HEK293 (cell line): ENCODE measurements around the gene TIPRL.

Experiments
- CTCF ChIA-PET: fragments of 350-600 bp; formaldehyde crosslinking; extraction: SDS; loops from one replicate; lab custom pipeline; 2021; ENCODE audit warnings: antibody characterized with exemption; lab: Yijun Ruan, JAX
- POLR2A ChIA-PET: fragments of 300-600 bp; formaldehyde crosslinking; extraction: SDS; loops from one replicate; lab custom pipeline; 2020; ENCODE audit warnings: antibody characterized with exemption, inconsistent platforms; lab: Yijun Ruan, JAX
- H3K27ac ChIP-seq: fragments of 200-500 bp; sonication (Bioruptor generic); 2 replicates; pipeline ENCODE4 v1.5.1; 2014; ENCODE audit warnings: low read depth, low read length, control low read depth, inconsistent platforms; ENCODE audit errors: extremely low read depth
- H3K36me3 ChIP-seq, 2 experiments: fragments of 200-500 bp in 1 of 2; sonication (Bioruptor generic) in 1 of 2; 1 replicate in 1 of 2; 2 replicates in 1 of 2; pipeline ENCODE4 v1.5.1; 2014 to 2017; ENCODE audit warnings: inconsistent platforms in 2 of 2, low read length in 2 of 2; ENCODE audit not compliant: control insufficient read depth in 2 of 2, insufficient read depth in 1 of 2
- H3K4me1 ChIP-seq: fragments of 200-500 bp; sonication (Bioruptor generic); 2 replicates; pipeline ENCODE4 v1.5.1; 2014; ENCODE audit warnings: mild to moderate bottlenecking, low read length, inconsistent platforms; ENCODE audit not compliant: control insufficient read depth, insufficient read depth
- H3K4me3 ChIP-seq: 2 replicates; pipeline ENCODE4 v1.5.1; 2011; ENCODE audit warnings: low read depth, mild to moderate bottlenecking, control low read depth, low read length, moderate library complexity
- H3K9me3 ChIP-seq: fragments of 200-500 bp; sonication (Bioruptor generic); 2 replicates; pipeline ENCODE4 v1.5.1; 2014; ENCODE audit warnings: low read depth, low read length, inconsistent platforms; ENCODE audit not compliant: control insufficient read depth, insufficient read depth
- AEBP2 ChIP-seq: fragments of 450-650 bp; formaldehyde crosslinking; IDR thresholded peaks from 2 replicates; pipeline ENCODE4 v1.5.1; 2016; ENCODE audit warnings: missing biosample characterization, missing genetic modification characterization, borderline replicate concordance
- FEZF1 ChIP-seq: fragments of 450-650 bp; formaldehyde crosslinking; IDR thresholded peaks from 2 replicates; pipeline ENCODE4 v1.5.1; 2016; ENCODE audit warnings: missing biosample characterization, missing genetic modification characterization
- GFI1B ChIP-seq: fragments of 450-650 bp; formaldehyde crosslinking; IDR thresholded peaks from 2 replicates; pipeline ENCODE4 v1.5.1; 2016; ENCODE audit warnings: missing biosample characterization, missing genetic modification characterization
- GLIS1 ChIP-seq: fragments of 450-650 bp; formaldehyde crosslinking; IDR thresholded peaks from 2 replicates; pipeline ENCODE4 v1.5.1; 2016; ENCODE audit warnings: missing biosample characterization, missing genetic modification characterization
- INSM2 ChIP-seq: fragments of 450-650 bp; formaldehyde crosslinking; IDR thresholded peaks from 2 replicates; pipeline ENCODE4 v1.5.1; 2016; ENCODE audit warnings: missing biosample characterization, missing genetic modification characterization
- KLF10 ChIP-seq: fragments of 450-650 bp; IDR thresholded peaks from 2 replicates; pipeline ENCODE4 v1.5.1; 2018; ENCODE audit warnings: missing biosample characterization, mild to moderate bottlenecking, missing genetic modification characterization
- KLF16 ChIP-seq: fragments of 450-650 bp; formaldehyde crosslinking; IDR thresholded peaks from 2 replicates; pipeline ENCODE4 v1.5.1; 2017; ENCODE audit warnings: missing biosample characterization, missing genetic modification characterization
- OSR2 ChIP-seq: fragments of 450-650 bp; formaldehyde crosslinking; IDR thresholded peaks from 2 replicates; pipeline ENCODE4 v1.5.1; 2016; ENCODE audit warnings: missing biosample characterization, missing genetic modification characterization
- SP7 ChIP-seq: fragments of 450-650 bp; formaldehyde crosslinking; IDR thresholded peaks from 2 replicates; pipeline ENCODE4 v1.5.1; 2016; ENCODE audit warnings: missing biosample characterization, missing genetic modification characterization
- TCF7L2 ChIP-seq: IDR thresholded peaks from 2 replicates; pipeline ENCODE4 v1.6.1; 2011; ENCODE audit warnings: low read depth, mild to moderate bottlenecking, inconsistent platforms, low read length, moderate library complexity, borderline replicate concordance
- TRIM28 ChIP-seq: IDR thresholded peaks from 2 replicates; pipeline ENCODE4 v1.6.1; 2011; ENCODE audit warnings: low read length, control low read depth, borderline replicate concordance
- WT1 ChIP-seq: fragments of 450-650 bp; formaldehyde crosslinking; IDR thresholded peaks from 2 replicates; pipeline ENCODE4 v1.5.1; 2016; ENCODE audit warnings: missing biosample characterization, missing genetic modification characterization
- ZBTB21 ChIP-seq: fragments of 450-650 bp; formaldehyde crosslinking; IDR thresholded peaks from 2 replicates; pipeline ENCODE4 v1.5.1; 2017; ENCODE audit warnings: missing biosample characterization, missing genetic modification characterization
- ZFP41 ChIP-seq: fragments of 450-650 bp; formaldehyde crosslinking; IDR thresholded peaks from 2 replicates; pipeline ENCODE4 v1.5.1; 2016; ENCODE audit warnings: missing biosample characterization, missing genetic modification characterization, borderline replicate concordance
- ZNF10 ChIP-seq: fragments of 450-650 bp; formaldehyde crosslinking; IDR thresholded peaks from 2 replicates; pipeline ENCODE4 v1.5.1; 2017; ENCODE audit warnings: missing biosample characterization, missing genetic modification characterization
- ZNF121 ChIP-seq: fragments of 450-650 bp; formaldehyde crosslinking; IDR thresholded peaks from 2 replicates; pipeline ENCODE4 v1.5.1; 2016; ENCODE audit warnings: missing biosample characterization, missing genetic modification characterization
- ZNF18 ChIP-seq: fragments of 450-650 bp; formaldehyde crosslinking; IDR thresholded peaks from 2 replicates; pipeline ENCODE4 v1.5.1; 2016; ENCODE audit warnings: missing biosample characterization, missing genetic modification characterization
- ZNF184 ChIP-seq: fragments of 450-650 bp; IDR thresholded peaks from 2 replicates; pipeline ENCODE4 v1.5.1; 2018; ENCODE audit warnings: missing biosample characterization, mild to moderate bottlenecking, missing genetic modification characterization
- ZNF302 ChIP-seq: fragments of 450-650 bp; formaldehyde crosslinking; IDR thresholded peaks from 2 replicates; pipeline ENCODE4 v1.5.1; 2016; ENCODE audit warnings: missing biosample characterization, missing genetic modification characterization, low read depth
- ZNF366 ChIP-seq: fragments of 450-650 bp; formaldehyde crosslinking; conservative IDR thresholded peaks from 2 replicates; pipeline ENCODE4 v1.5.1; 2016; ENCODE audit warnings: missing biosample characterization, missing genetic modification characterization
- ZNF558 ChIP-seq: fragments of 450-650 bp; formaldehyde crosslinking; IDR thresholded peaks from 2 replicates; pipeline ENCODE4 v1.5.1; 2016; ENCODE audit warnings: missing biosample characterization, missing genetic modification characterization
- ZNF561 ChIP-seq: fragments of 450-650 bp; IDR thresholded peaks from 2 replicates; pipeline ENCODE4 v1.5.1; 2018; ENCODE audit warnings: missing biosample characterization, missing genetic modification characterization, borderline replicate concordance
- ZNF623 ChIP-seq: fragments of 450-650 bp; formaldehyde crosslinking; IDR thresholded peaks from 2 replicates; pipeline ENCODE4 v1.5.1; 2016; ENCODE audit warnings: missing biosample characterization, missing genetic modification characterization
- ZNF664 ChIP-seq: fragments of 450-650 bp; formaldehyde crosslinking; IDR thresholded peaks from 2 replicates; pipeline ENCODE4 v1.5.1; 2016; ENCODE audit warnings: missing biosample characterization, missing genetic modification characterization
- ZNF792 ChIP-seq: fragments of 450-650 bp; formaldehyde crosslinking; IDR thresholded peaks from 2 replicates; pipeline ENCODE4 v1.5.1; 2016; ENCODE audit warnings: missing biosample characterization, missing genetic modification characterization
- ZNF843 ChIP-seq: fragments of 450-650 bp; formaldehyde crosslinking; IDR thresholded peaks from 2 replicates; pipeline ENCODE4 v1.5.1; 2016; ENCODE audit warnings: missing biosample characterization, missing genetic modification characterization
- ZXDB ChIP-seq: fragments of 450-650 bp; formaldehyde crosslinking; IDR thresholded peaks from 2 replicates; pipeline ENCODE4 v1.5.1; 2016; ENCODE audit warnings: missing biosample characterization, missing genetic modification characterization
- TF ChIP-seq, protein P1 (sequence below): fragments of 450-650 bp; formaldehyde crosslinking; IDR thresholded peaks from 2 replicates; pipeline ENCODE4 v1.5.1; 2017; ENCODE audit warnings: missing biosample characterization, missing genetic modification characterization

The TIPRL gene

GRCh38 chr1:168187177-168187576 is 8.4 kb downstream of the TIPRL start:
- H3K4me3 ChIP-seq = no peak overlapping the region
- TF ChIP-seq KLF16 (tag by site-specific recombination) (no peak), GLIS1 (no peak), ZNF18 (tag by site-specific recombination) (peak; percentile 92)
- H3K9me3 ChIP-seq = no peaks in the 10 kb centered on the region
- H3K4me1 ChIP-seq = peaks cover 8% of the 10 kb centered on the region
- H3K27ac ChIP-seq = no peak overlapping the region
- CTCF ChIA-PET = interaction anchor here (0.9 kb wide), 1 partner anchor 95 kb away, joined by 3 read pairs; no protein-coding TSS in a partner anchor
- POLR2A ChIA-PET = no interaction called here
- peaks cover 7 to 21% of the 10 kb centered on the region in 2 experiments for H3K36me3 ChIP-seq

- Histone ChIP-seq H3K4me1 (peaks cover 5% of the 10 kb centered on the region), H3K4me3 (no peak overlapping the region), H3K36me3 (peaks cover 12 to 33% of the 10 kb centered on the region in 2 experiments), H3K27ac (no peak overlapping the region), H3K9me3 (no peaks in the 10 kb centered on the region)
- CTCF ChIA-PET = interaction anchor here (1.0 kb wide), 1 partner anchor 18 kb away, joined by 3 read pairs; no protein-coding TSS in a partner anchor
- TF ChIP-seq ZNF302 = no peak
- TF ChIP-seq ZBTB21 (tag by site-specific recombination) = no peak
- 0 out of 2 replicates have a peak, but pooled peaks have one; percentile 15 for TF ChIP-seq FEZF1
- TF ChIP-seq INSM2 (tag by site-specific recombination) = no peak
- TF ChIP-seq ZNF10 = no peak
- no peak for TF ChIP-seq ZNF792
- 0 out of 2 replicates have a peak, but pooled peaks have one; percentile 24 for TF ChIP-seq ZNF558 (tag by site-specific recombination)
- peak; percentile 96 for TF ChIP-seq ZNF664 (tag by site-specific recombination)
- peak; percentile 15; the same call in 1 of the 2 replicates for TF ChIP-seq ZNF843 (tag by site-specific recombination)
- TF ChIP-seq SP7 (tag by site-specific recombination) = peak; percentile 95
- peak; percentile 38; the same call in 1 of the 2 replicates for TF ChIP-seq OSR2 (tag by site-specific recombination)
- TF ChIP-seq, protein P1, sequence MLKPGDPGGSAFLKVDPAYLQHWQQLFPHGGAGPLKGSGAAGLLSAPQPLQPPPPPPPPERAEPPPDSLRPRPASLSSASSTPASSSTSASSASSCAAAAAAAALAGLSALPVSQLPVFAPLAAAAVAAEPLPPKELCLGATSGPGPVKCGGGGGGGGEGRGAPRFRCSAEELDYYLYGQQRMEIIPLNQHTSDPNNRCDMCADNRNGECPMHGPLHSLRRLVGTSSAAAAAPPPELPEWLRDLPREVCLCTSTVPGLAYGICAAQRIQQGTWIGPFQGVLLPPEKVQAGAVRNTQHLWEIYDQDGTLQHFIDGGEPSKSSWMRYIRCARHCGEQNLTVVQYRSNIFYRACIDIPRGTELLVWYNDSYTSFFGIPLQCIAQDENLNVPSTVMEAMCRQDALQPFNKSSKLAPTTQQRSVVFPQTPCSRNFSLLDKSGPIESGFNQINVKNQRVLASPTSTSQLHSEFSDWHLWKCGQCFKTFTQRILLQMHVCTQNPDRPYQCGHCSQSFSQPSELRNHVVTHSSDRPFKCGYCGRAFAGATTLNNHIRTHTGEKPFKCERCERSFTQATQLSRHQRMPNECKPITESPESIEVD (tag by site-specific recombination) = peak; percentile 78
- peak; percentile 89 for TF ChIP-seq GFI1B (tag by site-specific recombination)
- no peak for TF ChIP-seq ZFP41 (tag by site-specific recombination)
- no peak for TF ChIP-seq ZNF623 (tag by site-specific recombination)
- TF ChIP-seq ZNF561 = no peak
- no peak for TF ChIP-seq KLF10 (tag by site-specific recombination)
- no peak for TF ChIP-seq ZNF121 (tag by site-specific recombination)
- no peak for TF ChIP-seq ZNF184 (tag by site-specific recombination)
- peak; percentile 27; the same call in 1 of the 2 replicates for TF ChIP-seq ZXDB (tag by site-specific recombination)
- TF ChIP-seq TCF7L2 = peak; percentile 13; the same call in 1 of the 2 replicates
- TF ChIP-seq ZNF366 = peak; percentile 77
- TF ChIP-seq AEBP2 (tag by site-specific recombination) = no peak
- peak; percentile 77; the same call in 1 of the 2 replicates for TF ChIP-seq WT1 (tag by site-specific recombination)
- peak; percentile 63; the same call in 1 of the 2 replicates for TF ChIP-seq TRIM28
- POLR2A ChIA-PET = no interaction called here
Observed at GRCh38 chr1:168190403-168190802, 11.6 kb downstream of the TIPRL start.
